Cardiac muscle cell (in vitro differentiated cells and primary cell): ENCODE data around the gene LY6G5B. TPM values are rescaled to one million over a fixed set of nuclear protein-coding genes. Genes with fewer than 3 reads are reported as not detected.

Experiments
- DNase-seq, 2 donors: peaks; one replicate each; pipeline versions ENCODE4 v3.0.0 to v3.0.0-alpha.2; 2010 to 2017; ENCODE audit warnings: low read depth in 1 of 2, low spot score in 1 of 2
- H3K27ac ChIP-seq: fragments of 200-600 bp; sonication (generic); 2 replicates; pipeline ENCODE4 v1.5.1; 2016
- H3K27me3 ChIP-seq: fragments of 200-600 bp; sonication (generic); 2 replicates; pipeline ENCODE4 v1.6.0; 2016; ENCODE audit warnings: control low read depth
- H3K36me3 ChIP-seq: fragments of 200-600 bp; sonication (generic); 2 replicates; pipeline ENCODE4 v1.5.1; 2016; ENCODE audit warnings: control low read depth
- H3K4me1 ChIP-seq: fragments of 200-600 bp; sonication (generic); 2 replicates; pipeline ENCODE4 v1.8.1; 2017; ENCODE audit warnings: low read depth, mild to moderate bottlenecking, mixed run types
- H3K4me3 ChIP-seq: fragments of 200-600 bp; sonication (generic); 2 replicates; pipeline ENCODE4 v1.5.1; 2016; ENCODE audit warnings: mild to moderate bottlenecking
- H3K9me3 ChIP-seq: fragments of 200-600 bp; sonication (generic); 2 replicates; pipeline ENCODE4 v1.5.1; 2017; ENCODE audit warnings: low read depth, mild to moderate bottlenecking, control low read depth
- polyA plus RNA-seq: library from polyadenylated mRNA; unstranded; fragments of >200 nt; fragmentation: Nextera tagmentation; extraction: Ambion mirVana; gene quantifications from 2 replicates; pipeline ENCODE4 v1.2.1, GENCODE V29; 2016
- total RNA-seq: library from RNA; depleted of rRNA; stranded (reverse); fragments of >200 nt; gene quantifications from 2 replicates; pipeline ENCODE4 v1.2.3, GENCODE V29; 2016
- TF ChIP-seq, protein P1 (sequence below): IDR thresholded peaks from 2 replicates; pipeline ENCODE4 v1.5.1; 2012; ENCODE audit warnings: low read depth, mild to moderate bottlenecking, low read length

Gene LY6G5B
- total and polyA plus RNA-seq, 2 experiments from 2014 or later, result 6.8 to 16.5 TPM

- H3K27me3 ChIP-seq, result no peaks in the 10 kb centered on the region
- no peaks in the 10 kb centered on the region for H3K36me3 ChIP-seq
- no peak overlapping the region for H3K27ac ChIP-seq
- H3K4me3 ChIP-seq, result no peak overlapping the region
- H3K9me3 ChIP-seq, result no peaks in the 10 kb centered on the region
- H3K4me1 ChIP-seq, result peaks cover 11% of the 10 kb centered on the region
- TF ChIP-seq, protein P1, sequence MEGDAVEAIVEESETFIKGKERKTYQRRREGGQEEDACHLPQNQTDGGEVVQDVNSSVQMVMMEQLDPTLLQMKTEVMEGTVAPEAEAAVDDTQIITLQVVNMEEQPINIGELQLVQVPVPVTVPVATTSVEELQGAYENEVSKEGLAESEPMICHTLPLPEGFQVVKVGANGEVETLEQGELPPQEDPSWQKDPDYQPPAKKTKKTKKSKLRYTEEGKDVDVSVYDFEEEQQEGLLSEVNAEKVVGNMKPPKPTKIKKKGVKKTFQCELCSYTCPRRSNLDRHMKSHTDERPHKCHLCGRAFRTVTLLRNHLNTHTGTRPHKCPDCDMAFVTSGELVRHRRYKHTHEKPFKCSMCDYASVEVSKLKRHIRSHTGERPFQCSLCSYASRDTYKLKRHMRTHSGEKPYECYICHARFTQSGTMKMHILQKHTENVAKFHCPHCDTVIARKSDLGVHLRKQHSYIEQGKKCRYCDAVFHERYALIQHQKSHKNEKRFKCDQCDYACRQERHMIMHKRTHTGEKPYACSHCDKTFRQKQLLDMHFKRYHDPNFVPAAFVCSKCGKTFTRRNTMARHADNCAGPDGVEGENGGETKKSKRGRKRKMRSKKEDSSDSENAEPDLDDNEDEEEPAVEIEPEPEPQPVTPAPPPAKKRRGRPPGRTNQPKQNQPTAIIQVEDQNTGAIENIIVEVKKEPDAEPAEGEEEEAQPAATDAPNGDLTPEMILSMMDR, result no peak
- DNase-seq, result no peak
These were observed 42.5 kb downstream of the LY6G5B start for GRCh38 chr6:31712296-31712695.

- no peak overlapping the region for H3K27ac ChIP-seq
- TF ChIP-seq, protein P1, result no peak
- H3K4me1 ChIP-seq, result peaks cover 11% of the 10 kb centered on the region
- H3K27me3 ChIP-seq, result no peaks in the 10 kb centered on the region
- H3K4me3 ChIP-seq, result no peak overlapping the region
- no peaks in the 10 kb centered on the region for H3K36me3 ChIP-seq
- DNase-seq, result no peak
- no peaks in the 10 kb centered on the region for H3K9me3 ChIP-seq
These were observed 43.7 kb downstream of the LY6G5B start for GRCh38 chr6:31713465-31713864.

DNA sequence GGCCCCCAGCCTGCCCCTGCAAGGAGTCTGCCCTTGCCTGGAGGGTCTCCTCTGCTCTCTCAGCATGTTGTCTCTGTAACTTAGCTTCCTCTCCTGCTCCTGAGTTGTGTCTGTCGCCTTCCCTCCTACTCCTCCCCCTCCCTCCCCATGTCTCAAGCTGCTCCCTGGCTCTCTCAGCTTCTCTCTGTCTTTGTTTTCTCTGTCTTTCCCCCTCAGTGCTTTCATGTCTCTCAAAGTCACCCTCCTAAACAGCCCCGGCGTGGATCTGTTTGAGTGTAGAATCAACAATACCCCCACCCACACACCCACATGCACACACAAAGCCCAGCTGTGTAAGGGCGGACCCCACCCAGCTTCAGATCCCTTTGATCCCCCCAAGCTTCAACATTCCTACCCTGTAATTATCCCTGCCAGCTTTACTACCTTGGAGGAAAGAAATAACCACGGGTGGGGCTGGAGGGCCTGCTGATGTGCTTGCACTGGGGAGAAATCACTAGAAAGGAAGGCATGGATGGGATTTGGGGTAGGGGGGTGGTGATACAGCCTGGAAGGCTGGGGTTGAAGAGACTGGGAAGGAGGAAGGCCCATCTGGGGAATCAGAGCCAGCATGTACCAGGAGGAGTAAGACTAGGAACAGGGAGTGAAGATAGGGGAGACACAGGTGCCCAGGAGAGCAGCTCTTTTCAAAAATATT, 44.4 kb downstream of the LY6G5B start:
- H3K27me3 ChIP-seq, result no peaks in the 10 kb centered on the region
- DNase-seq, result no peak
- H3K4me3 ChIP-seq, result no peak overlapping the region
- TF ChIP-seq, protein P1, result no peak
- H3K4me1 ChIP-seq, result peaks cover 11% of the 10 kb centered on the region
- H3K9me3 ChIP-seq, result no peaks in the 10 kb centered on the region
- H3K36me3 ChIP-seq, result no peaks in the 10 kb centered on the region
- no peak overlapping the region for H3K27ac ChIP-seq

DNA sequence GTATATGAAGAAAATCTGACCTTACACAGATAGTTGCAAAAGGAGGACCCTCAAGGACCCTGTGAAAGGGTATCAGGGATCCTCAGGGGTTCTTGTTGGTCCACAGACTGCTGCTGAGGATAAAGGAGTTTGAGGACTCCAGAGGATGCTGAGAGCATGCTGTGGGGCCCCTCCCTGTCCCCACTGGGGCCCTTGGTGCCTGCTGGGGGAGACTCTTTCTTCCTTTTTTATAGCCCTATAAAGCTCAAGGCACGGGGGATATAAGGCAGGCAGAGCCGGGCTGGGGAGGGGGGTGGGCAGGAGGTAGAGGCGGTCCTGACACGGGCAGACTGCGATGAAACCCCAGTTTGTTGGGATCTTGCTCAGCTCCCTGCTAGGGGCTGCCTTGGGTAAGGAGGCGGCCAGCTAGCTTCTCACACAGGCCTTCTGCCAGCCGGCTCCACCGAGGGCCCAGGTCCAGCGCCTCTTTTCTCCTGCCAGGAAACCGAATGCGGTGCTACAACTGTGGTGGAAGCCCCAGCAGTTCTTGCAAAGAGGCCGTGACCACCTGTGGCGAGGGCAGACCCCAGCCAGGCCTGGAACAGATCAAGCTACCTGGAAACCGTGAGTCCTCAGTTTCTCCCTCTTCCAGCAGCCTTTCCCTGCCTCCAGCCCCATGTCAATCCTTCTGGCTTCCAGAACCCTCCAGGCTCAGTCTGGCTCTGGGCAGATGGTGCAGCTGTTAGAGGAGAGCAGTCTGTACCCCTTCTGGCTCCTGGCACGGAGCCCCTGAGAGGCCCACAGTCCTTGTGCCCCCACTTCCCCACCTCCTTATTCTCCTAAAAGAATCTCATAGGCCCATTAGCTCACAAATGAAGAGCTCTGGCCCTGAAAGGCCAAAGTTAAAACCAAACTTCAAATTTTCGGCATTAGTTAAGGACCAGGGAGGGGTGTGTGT, 45.5 kb downstream of the LY6G5B start, which contains the start of gene LY6G6D:
Gene LY6G6D, plus strand, starts transcription at position 327 of the 937 bp plus-strand sequence. Its CDS starts 8 bp downstream, at position 335.
- Histone ChIP-seq H3K4me3 (no peak within 1 kb of the TSS), H3K36me3 (no peaks in the 10 kb centered on the region), H3K4me1 (peaks cover 11% of the 10 kb centered on the region), H3K27ac (no peak within 1 kb of the TSS), H3K27me3 (no peaks in the 10 kb centered on the region), H3K9me3 (no peaks in the 10 kb centered on the region)
- no peak for DNase-seq
- TF ChIP-seq, protein P1, result no peak

- H3K9me3 ChIP-seq, result no peaks in the 10 kb centered on the region
- TF ChIP-seq, protein P1, result no peak
- no peaks in the 10 kb centered on the region for H3K27me3 ChIP-seq
- H3K4me1 ChIP-seq, result peaks cover 11% of the 10 kb centered on the region
- no peak overlapping the region for H3K4me3 ChIP-seq
- no peak overlapping the region for H3K27ac ChIP-seq
- H3K36me3 ChIP-seq, result no peaks in the 10 kb centered on the region
- peak in 1 of 2 donors; percentile 25 for DNase-seq
These were observed 47.9 kb downstream of the LY6G5B start for GRCh38 chr6:31717499-31718222.
